ENCODE measurements around the gene PIK3R2. TPM values are rescaled to one million over a fixed set of nuclear protein-coding genes. Genes with fewer than 3 reads are reported as not detected.

The PIK3R2 gene
- total and polyA plus RNA-seq, 2 of the 13 experiments (the other 11 are each of a cell fraction or from before 2014, with no cell fraction given) = 18.6 to 25.3 TPM

DNA sequence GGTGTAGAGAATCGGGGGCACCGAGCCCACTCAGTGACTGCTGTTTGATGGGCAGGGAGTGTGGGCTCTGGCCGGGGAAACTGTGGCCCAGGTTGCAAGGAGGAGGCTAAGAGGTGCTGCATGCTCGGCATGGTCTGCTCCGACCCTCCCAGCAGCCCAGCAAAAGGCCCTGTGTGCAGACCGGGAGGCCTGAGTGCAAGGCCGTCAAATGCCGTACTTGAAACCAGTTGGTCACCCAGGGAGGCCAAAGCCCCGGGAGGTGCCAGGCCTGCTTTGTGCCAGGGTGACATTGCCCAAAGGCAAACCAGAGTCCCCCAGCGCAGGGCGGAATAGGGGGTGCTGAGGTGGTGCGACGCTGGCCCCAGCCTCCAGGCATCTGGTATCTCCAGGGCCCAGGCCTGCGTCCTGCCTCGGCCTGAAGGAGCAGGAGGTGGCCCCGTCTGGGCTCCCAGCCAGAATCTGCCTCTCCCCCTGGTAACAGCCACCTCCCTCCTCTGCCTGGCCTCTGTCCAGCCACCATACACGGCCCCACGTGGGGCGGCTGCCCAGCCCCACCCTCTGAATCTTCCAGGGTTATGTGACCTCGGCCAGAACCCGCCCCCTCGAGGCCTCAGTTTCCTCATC, 4.0 kb downstream of the PIK3R2 start (continued):
- no peak for TF ChIP-seq KMT2B (CRISPR knock-in tag; IDR thresholded peaks at IDR 0.05)
- no peak for TF ChIP-seq ZSCAN31 (CRISPR knock-in tag; IDR thresholded peaks at IDR 0.05; ENCODE audit: low read depth)
- TF ChIP-seq, protein P1, sequence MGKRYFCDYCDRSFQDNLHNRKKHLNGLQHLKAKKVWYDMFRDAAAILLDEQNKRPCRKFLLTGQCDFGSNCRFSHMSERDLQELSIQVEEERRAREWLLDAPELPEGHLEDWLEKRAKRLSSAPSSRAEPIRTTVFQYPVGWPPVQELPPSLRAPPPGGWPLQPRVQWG (CRISPR knock-in tag; IDR thresholded peaks at IDR 0.05; ENCODE audit: borderline replicate concordance, low read depth) = no peak
- TF ChIP-seq FOXK1 (CRISPR knock-in tag; IDR thresholded peaks at IDR 0.05; ENCODE audit: borderline replicate concordance, low read depth) = no peak
- TF ChIP-seq, protein P2, sequence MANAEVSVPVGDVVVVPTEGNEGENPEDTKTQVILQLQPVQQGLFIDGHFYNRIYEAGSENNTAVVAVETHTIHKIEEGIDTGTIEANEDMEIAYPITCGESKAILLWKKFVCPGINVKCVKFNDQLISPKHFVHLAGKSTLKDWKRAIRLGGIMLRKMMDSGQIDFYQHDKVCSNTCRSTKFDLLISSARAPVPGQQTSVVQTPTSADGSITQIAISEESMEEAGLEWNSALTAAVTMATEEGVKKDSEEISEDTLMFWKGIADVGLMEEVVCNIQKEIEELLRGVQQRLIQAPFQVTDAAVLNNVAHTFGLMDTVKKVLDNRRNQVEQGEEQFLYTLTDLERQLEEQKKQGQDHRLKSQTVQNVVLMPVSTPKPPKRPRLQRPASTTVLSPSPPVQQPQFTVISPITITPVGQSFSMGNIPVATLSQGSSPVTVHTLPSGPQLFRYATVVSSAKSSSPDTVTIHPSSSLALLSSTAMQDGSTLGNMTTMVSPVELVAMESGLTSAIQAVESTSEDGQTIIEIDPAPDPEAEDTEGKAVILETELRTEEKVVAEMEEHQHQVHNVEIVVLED (CRISPR knock-in tag; IDR thresholded peaks at IDR 0.05; ENCODE audit: borderline replicate concordance) = no peak
- peak in 1 of 2 experiments; percentile 80; a peak in 1 of 4 replicates for TF ChIP-seq EP300 (IDR thresholded peaks at IDR 0.05; ENCODE audit: low read depth in 2 of 2, low read length in 2 of 2)
- TF ChIP-seq EP300 (CRISPR knock-in tag; IDR thresholded peaks at IDR 0.05; ENCODE audit: borderline replicate concordance) = no peak
- TF ChIP-seq, protein P3, sequence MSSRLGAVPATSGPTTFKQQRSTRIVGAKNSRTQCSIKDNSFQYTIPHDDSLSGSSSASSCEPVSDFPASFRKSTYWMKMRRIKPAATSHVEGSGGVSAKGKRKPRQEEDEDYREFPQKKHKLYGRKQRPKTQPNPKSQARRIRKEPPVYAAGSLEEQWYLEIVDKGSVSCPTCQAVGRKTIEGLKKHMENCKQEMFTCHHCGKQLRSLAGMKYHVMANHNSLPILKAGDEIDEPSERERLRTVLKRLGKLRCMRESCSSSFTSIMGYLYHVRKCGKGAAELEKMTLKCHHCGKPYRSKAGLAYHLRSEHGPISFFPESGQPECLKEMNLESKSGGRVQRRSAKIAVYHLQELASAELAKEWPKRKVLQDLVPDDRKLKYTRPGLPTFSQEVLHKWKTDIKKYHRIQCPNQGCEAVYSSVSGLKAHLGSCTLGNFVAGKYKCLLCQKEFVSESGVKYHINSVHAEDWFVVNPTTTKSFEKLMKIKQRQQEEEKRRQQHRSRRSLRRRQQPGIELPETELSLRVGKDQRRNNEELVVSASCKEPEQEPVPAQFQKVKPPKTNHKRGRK (CRISPR knock-in tag; IDR thresholded peaks at IDR 0.05) = no peak
- TF ChIP-seq PPARG (CRISPR knock-in tag; conservative IDR thresholded peaks at IDR 0.05) = no peak
- TF ChIP-seq, protein P4, sequence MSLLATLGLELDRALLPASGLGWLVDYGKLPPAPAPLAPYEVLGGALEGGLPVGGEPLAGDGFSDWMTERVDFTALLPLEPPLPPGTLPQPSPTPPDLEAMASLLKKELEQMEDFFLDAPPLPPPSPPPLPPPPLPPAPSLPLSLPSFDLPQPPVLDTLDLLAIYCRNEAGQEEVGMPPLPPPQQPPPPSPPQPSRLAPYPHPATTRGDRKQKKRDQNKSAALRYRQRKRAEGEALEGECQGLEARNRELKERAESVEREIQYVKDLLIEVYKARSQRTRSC (CRISPR knock-in tag; IDR thresholded peaks at IDR 0.05; ENCODE audit: low read depth) = no peak
- TF ChIP-seq SCMH1 (CRISPR knock-in tag; IDR thresholded peaks at IDR 0.05; ENCODE audit: borderline replicate concordance) = no peak
- TF ChIP-seq, protein P5, sequence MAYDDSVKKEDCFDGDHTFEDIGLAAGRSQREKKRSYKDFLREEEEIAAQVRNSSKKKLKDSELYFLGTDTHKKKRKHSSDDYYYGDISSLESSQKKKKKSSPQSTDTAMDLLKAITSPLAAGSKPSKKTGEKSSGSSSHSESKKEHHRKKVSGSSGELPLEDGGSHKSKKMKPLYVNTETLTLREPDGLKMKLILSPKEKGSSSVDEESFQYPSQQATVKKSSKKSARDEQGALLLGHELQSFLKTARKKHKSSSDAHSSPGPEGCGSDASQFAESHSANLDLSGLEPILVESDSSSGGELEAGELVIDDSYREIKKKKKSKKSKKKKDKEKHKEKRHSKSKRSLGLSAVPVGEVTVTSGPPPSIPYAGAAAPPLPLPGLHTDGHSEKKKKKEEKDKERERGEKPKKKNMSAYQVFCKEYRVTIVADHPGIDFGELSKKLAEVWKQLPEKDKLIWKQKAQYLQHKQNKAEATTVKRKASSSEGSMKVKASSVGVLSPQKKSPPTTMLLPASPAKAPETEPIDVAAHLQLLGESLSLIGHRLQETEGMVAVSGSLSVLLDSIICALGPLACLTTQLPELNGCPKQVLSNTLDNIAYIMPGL (CRISPR knock-in tag; IDR thresholded peaks at IDR 0.05; ENCODE audit: borderline replicate concordance in 1 of 2, low read depth in 1 of 2) = no peak
- TF ChIP-seq, protein P6, sequence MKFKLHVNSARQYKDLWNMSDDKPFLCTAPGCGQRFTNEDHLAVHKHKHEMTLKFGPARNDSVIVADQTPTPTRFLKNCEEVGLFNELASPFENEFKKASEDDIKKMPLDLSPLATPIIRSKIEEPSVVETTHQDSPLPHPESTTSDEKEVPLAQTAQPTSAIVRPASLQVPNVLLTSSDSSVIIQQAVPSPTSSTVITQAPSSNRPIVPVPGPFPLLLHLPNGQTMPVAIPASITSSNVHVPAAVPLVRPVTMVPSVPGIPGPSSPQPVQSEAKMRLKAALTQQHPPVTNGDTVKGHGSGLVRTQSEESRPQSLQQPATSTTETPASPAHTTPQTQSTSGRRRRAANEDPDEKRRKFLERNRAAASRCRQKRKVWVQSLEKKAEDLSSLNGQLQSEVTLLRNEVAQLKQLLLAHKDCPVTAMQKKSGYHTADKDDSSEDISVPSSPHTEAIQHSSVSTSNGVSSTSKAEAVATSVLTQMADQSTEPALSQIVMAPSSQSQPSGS (CRISPR knock-in tag; IDR thresholded peaks at IDR 0.05) = no peak
- TF ChIP-seq, protein P7, sequence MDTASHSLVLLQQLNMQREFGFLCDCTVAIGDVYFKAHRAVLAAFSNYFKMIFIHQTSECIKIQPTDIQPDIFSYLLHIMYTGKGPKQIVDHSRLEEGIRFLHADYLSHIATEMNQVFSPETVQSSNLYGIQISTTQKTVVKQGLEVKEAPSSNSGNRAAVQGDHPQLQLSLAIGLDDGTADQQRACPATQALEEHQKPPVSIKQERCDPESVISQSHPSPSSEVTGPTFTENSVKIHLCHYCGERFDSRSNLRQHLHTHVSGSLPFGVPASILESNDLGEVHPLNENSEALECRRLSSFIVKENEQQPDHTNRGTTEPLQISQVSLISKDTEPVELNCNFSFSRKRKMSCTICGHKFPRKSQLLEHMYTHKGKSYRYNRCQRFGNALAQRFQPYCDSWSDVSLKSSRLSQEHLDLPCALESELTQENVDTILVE (CRISPR knock-in tag; IDR thresholded peaks at IDR 0.05) = no peak
- no peak for TF ChIP-seq KDM5B (CRISPR knock-in tag; IDR thresholded peaks at IDR 0.05; ENCODE audit: borderline replicate concordance)
